Measurements from ENCODE around the gene SOX6.
A peak's percentile ranks its signal among the peaks of the same experiment; 100 is the strongest.
"Not testable (repeated sequence)": the region's sequence is repeated elsewhere in the genome, so short reads cannot be mapped to it uniquely, and the experiment has no call there.

The SOX6 gene

DNA sequence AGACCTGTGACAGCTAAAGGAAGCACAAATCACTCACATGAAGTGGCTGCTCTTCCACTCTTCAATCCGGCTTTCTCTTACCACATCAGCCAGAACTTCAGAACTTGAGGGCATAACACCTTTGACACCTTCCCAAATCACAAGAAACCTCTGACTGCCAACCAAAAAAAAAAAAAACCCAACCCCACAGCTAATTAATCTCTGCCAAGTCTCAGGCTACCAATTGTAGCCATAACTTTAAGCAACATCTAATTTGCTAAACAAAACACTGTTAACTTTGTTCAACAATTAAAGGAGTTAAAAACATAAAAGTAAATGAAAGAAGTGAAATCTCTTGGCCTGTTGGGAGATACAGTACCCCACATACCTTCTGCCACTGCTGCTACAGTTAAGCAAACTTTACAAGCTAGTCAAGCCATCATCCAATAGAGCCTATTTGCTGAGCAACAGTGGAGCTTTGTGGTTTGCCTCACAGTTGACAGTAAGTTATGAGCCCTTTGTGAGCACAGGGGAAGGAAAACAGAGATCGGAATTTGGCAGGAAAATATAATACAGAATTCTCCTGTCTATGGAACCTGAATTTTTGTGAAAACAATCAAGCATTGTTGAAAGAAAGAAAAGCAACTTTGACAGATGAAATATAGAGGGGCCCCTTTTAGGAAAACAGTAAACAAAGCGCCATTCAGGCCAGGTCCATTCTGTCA, at the start of gene SOX6:
Gene SOX6, minus strand, starts transcription at position 490 of the 704 bp plus-strand sequence. CDS start 15,298 bp downstream, outside the sequence.
- no peak for FAIRE-seq
- DNase-seq (ENCODE audit: low spot score), result peak; percentile 19

DNA sequence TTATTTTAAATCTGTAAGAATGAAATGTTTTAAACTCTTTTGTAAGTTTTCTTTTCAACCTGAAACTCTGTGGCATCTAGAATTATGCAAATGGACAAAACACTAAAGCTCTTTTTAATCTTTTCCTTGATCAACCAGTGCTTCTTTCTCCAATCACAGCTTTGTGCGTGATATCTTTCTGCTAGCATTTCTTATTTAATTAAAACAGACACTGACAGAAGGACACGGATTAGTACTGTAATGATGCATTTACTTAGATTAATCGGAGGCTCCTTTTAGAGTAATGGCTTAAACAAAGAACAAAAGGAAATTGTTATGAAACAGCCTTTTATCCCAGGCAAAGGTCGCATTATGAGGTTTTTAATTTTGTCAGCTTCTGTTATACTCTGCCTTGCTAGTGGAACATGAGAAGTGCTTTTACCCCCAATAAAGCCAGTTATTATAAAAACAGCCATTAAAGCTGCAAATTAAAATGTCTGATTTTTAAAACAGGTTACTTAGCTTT, 48.5 kb upstream of the SOX6 start:
- FAIRE-seq (no peak), DNase-seq (ENCODE audit: low spot score) (no peak)

DNA sequence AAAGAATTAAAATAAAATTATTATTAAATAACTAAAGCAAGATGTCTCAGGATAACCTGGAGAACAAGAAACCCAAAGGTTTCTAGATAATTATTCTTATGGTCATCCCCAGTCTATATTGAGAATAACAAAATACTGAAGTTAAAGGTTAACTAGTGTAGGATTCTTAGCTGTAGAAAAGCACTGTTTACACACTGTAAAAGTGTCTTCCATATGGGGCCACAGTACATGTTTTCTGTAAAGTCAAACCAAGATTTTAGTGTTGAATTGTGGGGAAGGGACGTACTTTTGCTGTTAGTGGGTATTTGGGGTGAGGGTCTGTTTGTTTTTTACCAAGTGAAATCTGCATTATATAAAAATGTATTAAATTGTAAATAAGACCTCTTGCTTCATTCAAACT, 47.5 kb upstream of the SOX6 start:
- FAIRE-seq, result no peak
- DNase-seq (ENCODE audit: low spot score), result no peak

DNA sequence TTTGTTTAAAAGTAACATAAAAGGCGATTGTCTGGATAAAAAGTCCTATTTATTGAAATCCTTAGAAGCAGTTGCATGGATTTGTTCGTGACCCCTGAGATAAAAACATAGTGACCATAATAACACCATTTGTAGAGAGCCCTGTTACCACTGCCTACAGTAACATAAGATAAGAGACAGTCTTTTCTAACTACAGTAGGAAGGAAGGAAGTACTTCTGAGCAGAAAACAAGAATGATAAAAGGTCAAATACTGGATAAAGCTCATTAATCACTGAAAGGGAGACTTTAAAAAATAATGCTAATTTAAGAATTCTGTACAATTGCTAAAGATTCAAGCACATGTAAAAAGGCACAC, 47.1 kb upstream of the SOX6 start:
- DNase-seq (ENCODE audit: low spot score), result no peak
- no peak for FAIRE-seq

DNA sequence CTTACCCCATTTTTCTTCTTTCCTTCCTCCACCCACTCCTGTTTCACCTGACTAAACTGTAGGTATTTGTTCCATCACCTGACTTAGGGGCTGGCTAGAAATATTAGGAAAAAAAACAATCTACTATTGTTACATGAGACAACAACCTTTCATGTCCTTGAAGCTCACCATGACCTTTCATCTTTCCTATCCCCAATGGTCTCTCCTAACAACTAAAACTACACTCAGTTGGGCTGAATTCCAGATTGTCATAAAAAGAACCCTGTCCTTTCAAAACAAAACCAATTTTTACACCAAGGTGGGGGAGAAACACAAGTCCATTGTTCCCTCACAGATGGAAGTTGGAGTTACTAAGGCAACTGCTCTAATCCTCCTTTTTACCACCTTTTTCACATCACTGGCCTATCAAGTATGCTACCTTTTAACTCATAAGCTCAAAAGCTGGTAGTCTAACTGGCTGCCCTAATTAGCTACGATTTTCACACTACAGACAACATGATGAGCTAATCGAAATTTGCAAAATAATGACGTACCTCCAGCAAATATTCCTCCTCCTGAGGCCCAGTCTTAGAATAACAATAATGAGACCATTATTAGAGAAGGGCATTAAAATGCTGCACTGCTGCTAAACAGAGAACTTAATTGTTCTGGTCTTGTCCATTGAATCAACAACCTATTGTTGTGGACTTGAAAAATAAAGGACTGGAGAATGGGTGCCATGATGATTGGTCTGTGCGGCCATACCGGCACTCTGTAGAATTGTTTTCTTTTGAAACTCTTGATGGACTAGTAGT, 46.5 kb upstream of the SOX6 start:
- FAIRE-seq (no peak), DNase-seq (ENCODE audit: low spot score) (peak; percentile 2)

DNA sequence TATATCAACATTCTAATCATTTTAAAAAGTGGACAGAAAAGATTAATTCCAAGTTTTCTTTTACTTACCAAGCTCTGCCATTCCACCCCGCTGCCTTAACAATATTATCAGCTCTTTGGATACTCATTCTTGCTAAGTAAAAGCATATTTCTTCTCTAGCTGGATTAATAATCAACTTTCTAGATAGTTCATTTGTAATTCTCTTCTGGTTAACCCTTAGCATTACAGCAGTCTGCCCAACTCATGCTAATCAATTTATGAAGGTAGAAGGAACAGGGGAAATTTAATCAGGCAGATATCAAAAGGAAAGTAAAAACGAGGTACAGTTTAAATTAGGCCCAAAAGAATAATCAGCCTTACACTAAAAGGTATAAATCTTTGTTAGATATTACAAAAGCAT, 41.0 kb upstream of the SOX6 start:
- no peak for FAIRE-seq
- DNase-seq (ENCODE audit: low spot score), result no peak

DNA sequence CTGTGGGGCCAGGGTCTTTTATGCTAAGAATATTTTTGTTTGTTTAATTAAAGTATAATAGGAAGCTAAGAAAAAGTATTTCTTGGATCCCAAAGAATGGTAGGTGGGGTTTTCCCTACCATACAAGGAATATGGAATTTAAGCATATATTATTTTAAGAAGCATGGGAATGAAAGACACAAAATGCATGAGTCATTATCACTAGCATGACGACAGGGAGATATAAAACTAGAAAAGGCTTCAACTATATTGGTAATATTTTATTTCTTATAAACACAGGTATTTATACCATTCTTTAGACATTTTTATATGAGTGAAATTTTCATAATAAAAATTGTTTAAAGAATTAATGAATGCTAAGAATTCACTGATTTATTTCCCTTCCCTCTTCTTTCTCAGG, 39.3 kb upstream of the SOX6 start:
- DNase-seq (ENCODE audit: low spot score), result no peak
- no peak for FAIRE-seq

DNA sequence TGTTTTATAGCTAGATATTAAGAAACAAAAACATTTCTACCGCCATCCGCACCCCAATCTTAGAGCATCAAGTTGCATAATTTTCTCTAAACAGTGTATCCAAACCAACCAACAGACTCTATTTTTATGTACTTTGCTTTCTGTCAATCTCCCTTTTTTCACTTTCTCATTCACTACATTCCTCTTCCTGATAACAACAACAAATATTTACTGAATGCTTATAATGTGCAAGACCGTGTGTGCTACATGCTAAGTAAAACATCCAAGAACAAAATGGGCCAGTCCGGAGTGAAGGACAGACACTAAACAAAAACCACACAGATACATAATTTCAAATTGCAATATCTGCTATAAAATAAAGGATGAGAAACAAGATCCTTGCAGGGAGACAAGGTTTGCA, 38.6 kb upstream of the SOX6 start:
- no peak for FAIRE-seq
- no peak for DNase-seq (ENCODE audit: low spot score)

DNA sequence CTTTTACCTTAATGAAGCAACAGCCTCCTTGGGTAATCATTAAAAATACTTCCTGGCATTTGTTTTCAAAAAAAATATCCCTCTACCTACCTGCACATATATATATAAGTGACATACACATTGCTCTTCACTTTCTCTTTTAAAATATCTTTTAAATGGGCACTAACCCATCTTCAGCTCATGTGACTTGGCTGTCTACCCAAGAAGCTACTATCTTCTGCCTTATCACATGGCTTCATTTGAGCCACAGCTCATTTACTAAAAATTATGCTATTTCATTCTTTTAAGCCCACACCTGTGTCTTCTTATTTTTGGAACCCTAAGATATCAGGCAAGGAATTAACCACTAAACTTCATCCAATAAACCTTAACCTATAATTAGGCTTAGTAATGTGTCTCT, 37.0 kb upstream of the SOX6 start:
- no peak for DNase-seq (ENCODE audit: low spot score)
- no peak for FAIRE-seq

DNA sequence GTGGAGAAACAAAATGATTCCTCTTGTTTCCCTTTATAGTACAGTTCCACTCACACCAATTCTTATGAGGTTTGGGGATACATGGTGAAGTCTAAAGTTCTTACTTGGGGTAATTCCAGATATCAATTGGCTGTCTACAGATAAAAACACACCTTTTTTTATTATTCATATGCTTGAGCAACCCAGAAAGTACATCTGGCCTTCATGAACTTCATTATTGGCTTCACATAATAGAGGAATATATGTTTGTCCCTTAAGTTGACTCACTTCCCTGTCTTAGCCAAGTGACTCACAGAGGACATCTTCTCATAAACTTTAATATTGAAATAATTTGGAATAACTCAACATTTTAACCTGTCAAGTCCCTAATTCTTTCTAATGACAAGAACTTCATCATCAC, 36.3 kb upstream of the SOX6 start:
- FAIRE-seq (no peak), DNase-seq (ENCODE audit: low spot score) (no peak)

DNA sequence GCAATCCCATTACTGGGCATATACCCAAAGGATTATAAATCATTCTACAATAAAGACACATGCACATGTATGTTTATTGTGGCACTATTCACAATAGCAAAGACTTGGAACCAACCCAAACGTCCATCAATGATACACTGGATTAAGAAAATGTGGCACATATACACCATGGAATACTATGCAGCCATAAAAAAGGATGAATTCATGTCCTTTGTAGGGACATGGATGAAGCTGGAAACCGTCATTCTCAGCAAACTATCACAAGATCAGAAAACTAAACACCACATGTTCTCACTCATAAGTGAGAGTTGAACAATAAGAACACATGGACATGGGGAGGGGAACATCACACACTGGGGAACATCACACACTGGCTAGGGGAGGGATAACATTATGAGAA, 34.5 kb upstream of the SOX6 start:
- DNase-seq (ENCODE audit: low spot score); FAIRE-seq: not testable (repeated sequence)

DNA sequence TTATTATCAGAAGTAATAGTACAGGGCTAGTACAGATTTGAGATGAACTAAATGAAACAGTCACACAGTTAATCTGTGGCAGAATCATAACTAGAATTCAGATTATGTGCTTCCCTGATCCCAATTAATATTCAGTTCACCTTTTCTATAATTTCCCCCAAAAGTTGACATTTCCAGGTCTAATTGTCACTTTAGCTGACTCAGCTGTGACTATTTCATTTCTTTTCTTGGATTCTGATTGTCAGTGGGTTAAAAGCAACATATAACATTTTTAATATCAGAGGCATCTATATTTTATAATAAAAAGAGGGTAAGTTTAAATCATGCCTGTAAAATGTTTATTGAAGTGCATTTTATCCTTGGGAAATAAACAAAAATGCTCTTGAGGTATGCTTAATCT, 28.8 kb upstream of the SOX6 start:
- DNase-seq (ENCODE audit: low spot score), result no peak
- FAIRE-seq, result no peak

DNA sequence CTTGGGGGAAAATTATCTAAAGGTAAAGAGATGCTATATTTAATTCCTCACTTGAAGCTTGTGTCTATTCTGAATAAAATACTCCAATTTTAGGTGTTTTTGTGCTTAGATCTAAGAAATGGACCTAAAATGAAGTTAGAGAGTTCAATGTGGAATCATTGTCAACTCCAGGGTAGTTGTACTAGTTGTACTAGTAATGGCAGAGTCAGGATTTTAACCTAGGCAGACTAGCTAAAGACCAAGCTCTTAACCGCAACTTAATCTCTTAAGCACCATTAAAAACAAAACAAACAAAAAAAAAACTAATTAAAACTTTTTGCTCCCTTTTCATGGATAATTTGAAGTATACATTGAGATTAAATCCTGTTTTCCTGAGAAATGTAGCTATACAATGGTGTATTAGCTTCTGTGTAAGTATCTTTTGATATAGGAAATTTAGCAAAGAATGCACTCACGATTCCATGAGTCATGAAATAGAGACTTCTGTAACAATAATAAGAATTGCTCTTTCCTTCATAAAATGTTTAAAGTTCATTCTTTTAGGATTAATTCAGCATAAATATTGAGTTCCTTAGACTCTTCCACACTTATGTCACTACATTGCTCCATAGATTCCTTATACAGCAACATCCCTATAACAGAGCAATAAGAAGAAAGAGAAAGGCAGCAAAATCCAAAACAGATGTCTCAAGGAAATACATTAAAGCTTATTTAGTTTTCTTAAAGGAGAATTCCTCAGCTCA, 26.5 kb upstream of the SOX6 start:
- DNase-seq (ENCODE audit: low spot score) (no peak), FAIRE-seq (no peak)

DNA sequence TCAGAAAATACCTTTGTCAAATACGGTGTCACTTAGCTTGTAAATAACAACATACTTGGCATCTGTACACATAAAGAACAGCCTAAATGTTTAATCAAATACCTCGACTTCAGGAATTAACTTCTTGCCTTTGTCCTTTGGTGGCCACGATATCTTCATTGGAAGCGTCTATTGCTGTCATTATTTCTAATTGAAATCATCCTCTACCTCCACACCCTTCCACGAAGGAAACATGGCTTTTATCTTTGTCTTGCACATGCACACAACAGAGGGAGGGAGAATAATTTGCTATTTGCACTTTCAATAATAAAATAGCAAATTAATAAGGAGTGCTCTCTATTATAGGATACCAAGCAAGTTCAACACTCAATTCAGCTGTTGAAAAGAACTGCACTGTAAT, 25.8 kb upstream of the SOX6 start:
- DNase-seq (ENCODE audit: low spot score) (no peak), FAIRE-seq (no peak)

DNA sequence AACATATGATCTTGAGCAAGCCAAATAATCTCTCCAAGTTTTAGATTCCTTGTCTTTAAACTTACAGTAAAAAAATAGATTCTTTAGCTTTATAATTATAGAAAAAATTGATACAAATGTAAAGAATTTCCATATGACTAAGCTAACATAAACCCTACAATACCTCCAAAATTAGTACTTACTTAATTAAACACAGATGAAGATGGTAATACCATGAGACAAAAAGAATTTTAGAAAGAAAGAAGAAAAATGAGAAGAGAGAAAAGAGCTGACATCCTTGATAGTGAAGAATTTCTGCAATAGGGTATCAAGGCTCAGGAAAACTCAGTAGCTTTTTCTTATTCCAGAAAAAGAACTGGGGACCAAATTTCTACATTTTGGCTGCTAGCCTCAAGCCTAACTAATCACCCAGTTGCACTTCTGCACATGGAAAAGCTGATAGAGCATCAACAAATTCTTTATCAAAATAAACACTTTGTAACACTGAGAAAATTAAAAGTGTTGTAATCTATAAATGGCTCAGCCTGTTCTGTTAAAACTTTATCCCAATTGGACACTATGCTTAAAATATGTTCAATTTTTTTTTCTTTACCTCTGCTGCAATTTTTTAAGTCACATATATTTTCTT, 24.7 kb upstream of the SOX6 start:
- FAIRE-seq (no peak), DNase-seq (ENCODE audit: low spot score) (no peak)

DNA sequence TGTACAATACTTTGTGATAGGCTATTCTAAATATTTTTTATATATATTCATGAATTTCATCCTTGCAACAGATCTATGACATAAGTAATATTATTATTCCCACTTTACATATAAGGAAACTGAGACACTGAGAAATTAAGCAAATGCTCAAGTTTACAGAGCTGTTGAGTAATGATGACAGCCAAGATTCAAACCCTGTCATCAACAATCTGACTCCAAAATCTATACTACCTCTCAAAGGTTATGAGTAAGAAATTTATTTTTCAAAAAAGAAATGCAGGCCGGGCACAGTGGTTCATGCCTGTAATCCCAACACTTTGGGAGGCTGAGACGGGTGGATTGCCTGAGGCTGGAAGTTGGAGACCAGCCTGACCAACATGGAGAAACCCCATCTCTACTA, 22.6 kb upstream of the SOX6 start:
- FAIRE-seq (no peak), DNase-seq (ENCODE audit: low spot score) (no peak)

DNA sequence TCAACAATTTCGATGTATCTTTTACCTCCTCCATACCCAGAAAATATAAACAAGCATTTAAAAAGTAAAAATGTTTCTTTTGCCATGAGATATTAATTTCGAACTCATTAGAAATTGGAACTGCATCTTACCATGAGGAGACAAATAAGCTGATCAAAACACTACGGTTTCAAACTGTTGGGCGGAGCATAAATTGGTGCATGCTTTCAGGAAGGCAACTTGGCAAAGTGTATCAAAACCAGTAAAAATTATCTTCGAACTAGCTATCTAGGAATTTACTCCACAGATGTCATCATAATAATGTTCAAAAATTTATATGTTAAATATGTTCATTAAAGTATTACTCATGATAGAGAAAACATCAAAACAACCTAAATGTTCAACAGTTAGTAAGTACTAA, 21.4 kb upstream of the SOX6 start:
- no peak for FAIRE-seq
- DNase-seq (ENCODE audit: low spot score), result no peak

DNA sequence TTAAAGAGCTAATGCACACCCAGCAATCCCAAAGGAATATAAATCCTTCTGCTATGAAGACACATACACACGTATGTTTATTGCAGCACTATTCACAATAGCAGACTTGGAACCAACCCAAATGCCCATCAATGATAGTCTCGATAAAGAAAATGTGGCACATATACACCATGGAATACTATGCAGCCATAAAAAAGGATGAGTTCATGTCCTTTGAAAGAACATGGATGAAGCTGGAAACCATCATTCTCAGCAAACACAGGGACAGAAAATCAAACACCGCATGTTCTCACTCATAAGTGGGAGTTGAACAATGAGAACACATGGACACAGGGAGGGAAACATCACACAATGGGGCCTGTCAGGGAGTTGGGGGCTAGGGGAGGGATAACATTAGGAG, 19.3 kb upstream of the SOX6 start:
- not testable (repeated sequence) for FAIRE-seq; DNase-seq (ENCODE audit: low spot score)

DNA sequence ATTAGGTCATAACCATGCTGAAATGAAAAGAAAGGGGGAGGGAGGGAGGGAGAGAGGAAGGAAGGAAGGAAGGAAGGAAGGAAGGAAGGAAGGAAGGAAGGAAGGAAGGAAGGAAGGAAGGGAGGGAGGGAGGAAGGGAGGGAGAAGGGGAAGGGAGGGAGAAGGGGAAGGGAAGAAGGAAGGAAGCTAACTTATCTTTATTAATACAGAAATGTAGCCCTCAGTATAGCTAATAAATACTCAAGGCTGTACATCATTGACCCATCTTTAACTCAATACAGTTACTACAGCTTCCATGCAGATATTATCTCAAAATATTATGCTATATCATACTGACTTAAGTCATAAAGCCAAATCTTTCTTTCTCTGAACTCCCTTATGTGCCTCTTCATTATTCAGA, 17.4 kb upstream of the SOX6 start:
- DNase-seq (ENCODE audit: low spot score) (no peak), FAIRE-seq (no peak)

DNA sequence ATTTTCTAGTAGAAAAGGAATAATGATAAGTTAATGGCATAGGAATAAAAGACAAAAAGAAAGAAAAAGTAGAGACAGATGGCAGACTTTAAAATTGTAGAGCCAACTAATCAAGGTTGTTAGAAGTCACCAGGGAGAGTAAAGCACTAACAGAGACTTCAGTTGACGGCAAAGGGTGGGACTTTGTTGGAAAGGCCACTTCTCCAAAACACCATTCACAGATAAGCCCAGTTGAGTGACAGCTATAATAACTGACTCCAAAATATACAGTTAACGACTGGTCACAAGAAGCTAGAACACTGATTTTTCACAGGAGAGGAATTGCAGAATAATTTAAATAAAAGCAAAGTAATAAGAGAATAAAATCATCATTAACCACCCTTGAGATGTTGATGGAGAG, 16.0 kb upstream of the SOX6 start:
- DNase-seq (ENCODE audit: low spot score), result no peak
- FAIRE-seq, result no peak

DNA sequence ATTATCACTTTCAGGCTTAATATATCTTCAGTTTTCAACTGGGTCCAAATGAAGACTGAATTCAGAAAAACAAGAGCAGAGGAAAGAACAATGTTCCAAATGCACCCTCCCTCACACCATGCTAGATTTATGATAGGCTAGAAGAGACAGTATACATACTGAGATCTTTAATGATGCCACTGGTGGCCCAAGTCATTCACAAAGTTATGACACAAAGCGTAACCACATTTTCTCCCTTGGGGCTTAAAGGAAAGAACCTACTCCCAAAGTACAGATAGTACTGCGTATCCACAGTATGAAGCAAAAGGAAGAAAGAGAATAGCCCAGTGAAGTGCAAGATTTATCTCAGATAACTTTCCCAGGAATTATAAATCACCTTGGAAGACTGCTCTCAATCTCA, 10.9 kb upstream of the SOX6 start:
- no peak for FAIRE-seq
- DNase-seq (ENCODE audit: low spot score), result no peak

Measured in urothelium cell line (cell line).